ENCODE results near the gene CDO1.

Gene CDO1

GRCh38 chr5:115816226-115817081, at the start of gene CDO1:
TSS of gene CDO1 (minus strand) at chr5:115816659. CDS start at chr5:115816397, 262 bp downstream.
- peaks cover 7% of the 10 kb centered on the region; the same call in 1 of the 2 replicates for H3K36me3 ChIP-seq (ENCODE audit: control insufficient read depth, insufficient read depth, low read length)
- H3K4me3 ChIP-seq (ENCODE audit: low read depth, low read length), result peak within 1 kb of the TSS; percentile 93
- peak within 1 kb of the TSS; percentile 87 for H3K9ac ChIP-seq (ENCODE audit: low read depth, low read length)
- H3K27me3 ChIP-seq (ENCODE audit: control insufficient read depth, insufficient read depth, low read length), result peaks cover 39% of the 10 kb centered on the region
- H3K27ac ChIP-seq (ENCODE audit: low read depth, low read length), result no peak within 1 kb of the TSS
- H3K4me1 ChIP-seq (ENCODE audit: control insufficient read depth, insufficient read depth, low read length), result peaks cover 14% of the 10 kb centered on the region
- no peaks in the 10 kb centered on the region for H3K9me3 ChIP-seq (ENCODE audit: control insufficient read depth, insufficient read depth, low read length)

GRCh38 chr5:115859378-115859777, 42.9 kb upstream of the CDO1 start:
- Histone ChIP-seq H3K27me3 (ENCODE audit: control insufficient read depth, insufficient read depth, low read length) (no peaks in the 10 kb centered on the region), H3K4me1 (ENCODE audit: control insufficient read depth, insufficient read depth, low read length) (peaks cover 15% of the 10 kb centered on the region), H3K9ac (ENCODE audit: low read depth, low read length) (no peak overlapping the region), H3K27ac (ENCODE audit: low read depth, low read length) (no peak overlapping the region), H3K4me3 (ENCODE audit: low read depth, low read length) (no peak overlapping the region), H3K36me3 (ENCODE audit: control insufficient read depth, insufficient read depth, low read length) (no peaks in the 10 kb centered on the region), H3K9me3 (ENCODE audit: control insufficient read depth, insufficient read depth, low read length) (no peaks in the 10 kb centered on the region)

GRCh38 chr5:115858396-115858795, 41.9 kb upstream of the CDO1 start:
- Histone ChIP-seq H3K36me3 (ENCODE audit: control insufficient read depth, insufficient read depth, low read length) (no peaks in the 10 kb centered on the region), H3K9me3 (ENCODE audit: control insufficient read depth, insufficient read depth, low read length) (0 out of 2 replicates have a peak, but pooled peaks cover 2% of the 10 kb centered on the region), H3K27me3 (ENCODE audit: control insufficient read depth, insufficient read depth, low read length) (no peaks in the 10 kb centered on the region), H3K4me3 (ENCODE audit: low read depth, low read length) (no peak overlapping the region), H3K27ac (ENCODE audit: low read depth, low read length) (no peak overlapping the region), H3K9ac (ENCODE audit: low read depth, low read length) (no peak overlapping the region), H3K4me1 (ENCODE audit: control insufficient read depth, insufficient read depth, low read length) (peaks cover 15% of the 10 kb centered on the region)

GRCh38 chr5:115857626-115858349, 41.3 kb upstream of the CDO1 start:
- no peaks in the 10 kb centered on the region for H3K36me3 ChIP-seq (ENCODE audit: control insufficient read depth, insufficient read depth, low read length)
- no peak overlapping the region for H3K9ac ChIP-seq (ENCODE audit: low read depth, low read length)
- H3K4me1 ChIP-seq (ENCODE audit: control insufficient read depth, insufficient read depth, low read length), result peaks cover 15% of the 10 kb centered on the region
- H3K27ac ChIP-seq (ENCODE audit: low read depth, low read length), result no peak overlapping the region
- H3K9me3 ChIP-seq (ENCODE audit: control insufficient read depth, insufficient read depth, low read length), result 0 out of 2 replicates have a peak, but pooled peaks cover 5% of the 10 kb centered on the region
- H3K27me3 ChIP-seq (ENCODE audit: control insufficient read depth, insufficient read depth, low read length), result no peaks in the 10 kb centered on the region
- H3K4me3 ChIP-seq (ENCODE audit: low read depth, low read length), result no peak overlapping the region

- no peaks in the 10 kb centered on the region for H3K27me3 ChIP-seq (ENCODE audit: control insufficient read depth, insufficient read depth, low read length)
- H3K9me3 ChIP-seq (ENCODE audit: control insufficient read depth, insufficient read depth, low read length), result 0 out of 2 replicates have a peak, but pooled peaks cover 5% of the 10 kb centered on the region
- H3K36me3 ChIP-seq (ENCODE audit: control insufficient read depth, insufficient read depth, low read length), result no peaks in the 10 kb centered on the region
- H3K27ac ChIP-seq (ENCODE audit: low read depth, low read length), result no peak overlapping the region
- H3K4me3 ChIP-seq (ENCODE audit: low read depth, low read length), result no peak overlapping the region
- H3K9ac ChIP-seq (ENCODE audit: low read depth, low read length), result no peak overlapping the region
- H3K4me1 ChIP-seq (ENCODE audit: control insufficient read depth, insufficient read depth, low read length), result peaks cover 15% of the 10 kb centered on the region
Observed at GRCh38 chr5:115857057-115857479, 40.6 kb upstream of the CDO1 start.

GRCh38 chr5:115855959-115856358, 39.5 kb upstream of the CDO1 start:
- H3K9ac ChIP-seq (ENCODE audit: low read depth, low read length), result no peak overlapping the region
- H3K36me3 ChIP-seq (ENCODE audit: control insufficient read depth, insufficient read depth, low read length), result no peaks in the 10 kb centered on the region
- H3K4me1 ChIP-seq (ENCODE audit: control insufficient read depth, insufficient read depth, low read length), result peaks cover 22% of the 10 kb centered on the region
- H3K4me3 ChIP-seq (ENCODE audit: low read depth, low read length), result no peak overlapping the region
- H3K27ac ChIP-seq (ENCODE audit: low read depth, low read length), result no peak overlapping the region
- 0 out of 2 replicates have a peak, but pooled peaks cover 5% of the 10 kb centered on the region for H3K9me3 ChIP-seq (ENCODE audit: control insufficient read depth, insufficient read depth, low read length)
- H3K27me3 ChIP-seq (ENCODE audit: control insufficient read depth, insufficient read depth, low read length), result no peaks in the 10 kb centered on the region

GRCh38 chr5:115854139-115854538, 37.7 kb upstream of the CDO1 start:
- Histone ChIP-seq H3K4me1 (ENCODE audit: control insufficient read depth, insufficient read depth, low read length) (peaks cover 22% of the 10 kb centered on the region), H3K4me3 (ENCODE audit: low read depth, low read length) (no peak overlapping the region), H3K36me3 (ENCODE audit: control insufficient read depth, insufficient read depth, low read length) (no peaks in the 10 kb centered on the region), H3K27me3 (ENCODE audit: control insufficient read depth, insufficient read depth, low read length) (no peaks in the 10 kb centered on the region), H3K27ac (ENCODE audit: low read depth, low read length) (no peak overlapping the region), H3K9me3 (ENCODE audit: control insufficient read depth, insufficient read depth, low read length) (0 out of 2 replicates have a peak, but pooled peaks cover 5% of the 10 kb centered on the region), H3K9ac (ENCODE audit: low read depth, low read length) (no peak overlapping the region)

GRCh38 chr5:115850744-115851416, 34.4 kb upstream of the CDO1 start:
- H3K9me3 ChIP-seq (ENCODE audit: control insufficient read depth, insufficient read depth, low read length), result 0 out of 2 replicates have a peak, but pooled peaks cover 5% of the 10 kb centered on the region
- H3K36me3 ChIP-seq (ENCODE audit: control insufficient read depth, insufficient read depth, low read length), result no peaks in the 10 kb centered on the region
- H3K4me1 ChIP-seq (ENCODE audit: control insufficient read depth, insufficient read depth, low read length), result 0 out of 2 replicates have a peak, but pooled peaks cover 6% of the 10 kb centered on the region
- no peak overlapping the region for H3K27ac ChIP-seq (ENCODE audit: low read depth, low read length)
- no peaks in the 10 kb centered on the region for H3K27me3 ChIP-seq (ENCODE audit: control insufficient read depth, insufficient read depth, low read length)
- H3K9ac ChIP-seq (ENCODE audit: low read depth, low read length), result no peak overlapping the region
- H3K4me3 ChIP-seq (ENCODE audit: low read depth, low read length), result no peak overlapping the region

GRCh38 chr5:115849258-115849798, 32.9 kb upstream of the CDO1 start:
- no peaks in the 10 kb centered on the region for H3K27me3 ChIP-seq (ENCODE audit: control insufficient read depth, insufficient read depth, low read length)
- H3K4me3 ChIP-seq (ENCODE audit: low read depth, low read length), result no peak overlapping the region
- 0 out of 2 replicates have a peak, but pooled peaks cover 5% of the 10 kb centered on the region for H3K9me3 ChIP-seq (ENCODE audit: control insufficient read depth, insufficient read depth, low read length)
- H3K36me3 ChIP-seq (ENCODE audit: control insufficient read depth, insufficient read depth, low read length), result no peaks in the 10 kb centered on the region
- H3K4me1 ChIP-seq (ENCODE audit: control insufficient read depth, insufficient read depth, low read length), result 0 out of 2 replicates have a peak, but pooled peaks cover 6% of the 10 kb centered on the region
- no peak overlapping the region for H3K27ac ChIP-seq (ENCODE audit: low read depth, low read length)
- no peak overlapping the region for H3K9ac ChIP-seq (ENCODE audit: low read depth, low read length)

- Histone ChIP-seq H3K36me3 (ENCODE audit: control insufficient read depth, insufficient read depth, low read length) (no peaks in the 10 kb centered on the region), H3K27ac (ENCODE audit: low read depth, low read length) (no peak overlapping the region), H3K9ac (ENCODE audit: low read depth, low read length) (no peak overlapping the region), H3K27me3 (ENCODE audit: control insufficient read depth, insufficient read depth, low read length) (peaks cover 11% of the 10 kb centered on the region), H3K4me1 (ENCODE audit: control insufficient read depth, insufficient read depth, low read length) (0 out of 2 replicates have a peak, but pooled peaks cover 10% of the 10 kb centered on the region), H3K4me3 (ENCODE audit: low read depth, low read length) (no peak overlapping the region), H3K9me3 (ENCODE audit: control insufficient read depth, insufficient read depth, low read length) (no peaks in the 10 kb centered on the region)
Observed at GRCh38 chr5:115847290-115847689, 30.8 kb upstream of the CDO1 start.

Measured in HUES48 (cell line).